HT1080 (cell line): Measurements from ENCODE around the gene PHTF2. TPM values are rescaled to one million over a fixed set of nuclear protein-coding genes. Genes with fewer than 3 reads are reported as not detected.

Experiments used
- DNase-seq: peaks from one replicate; pipeline ENCODE4 v3.0.0-alpha.2; 2015; ENCODE audit warnings: low read depth
- total RNA-seq: library from RNA; depleted of rRNA; stranded (reverse); fragments of >200 nt; shearing (Covaris generic); gene quantifications from 2 replicates; pipeline ENCODE4 v1.2.3, GENCODE V29; 2014

Gene PHTF2
- total RNA-seq, 1 experiment from 2014 or later, result 18.0 TPM

- DNase-seq, result no peak
Observed at GRCh38 chr7:77791956-77792355, 6.6 kb upstream of the PHTF2 start.

- DNase-seq, result no peak
Observed at GRCh38 chr7:77794000-77794399, 4.6 kb upstream of the PHTF2 start.

DNA sequence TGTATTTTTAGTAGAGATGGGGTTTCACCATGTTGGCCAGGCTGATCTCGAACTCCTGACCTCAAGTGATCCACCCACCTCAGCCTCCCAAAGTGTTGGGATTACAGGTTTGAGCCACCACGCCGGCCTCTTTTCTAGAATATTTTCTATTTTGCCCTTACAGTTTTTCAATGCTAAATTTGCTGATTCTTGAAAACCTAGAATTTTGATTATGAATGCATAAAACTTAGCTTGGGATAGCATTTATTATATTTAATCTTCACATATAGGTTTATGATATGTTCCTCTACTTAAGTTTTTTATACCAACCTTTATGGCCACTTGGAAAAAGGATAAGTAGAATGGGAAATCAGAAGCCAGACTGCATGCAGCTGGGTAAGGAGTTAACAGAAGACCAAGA is 2.5 kb upstream of the PHTF2 start:
- DNase-seq, result no peak

GRCh38 chr7:77796960-77797359 is 1.6 kb upstream of the PHTF2 start:
- no peak for DNase-seq

DNA sequence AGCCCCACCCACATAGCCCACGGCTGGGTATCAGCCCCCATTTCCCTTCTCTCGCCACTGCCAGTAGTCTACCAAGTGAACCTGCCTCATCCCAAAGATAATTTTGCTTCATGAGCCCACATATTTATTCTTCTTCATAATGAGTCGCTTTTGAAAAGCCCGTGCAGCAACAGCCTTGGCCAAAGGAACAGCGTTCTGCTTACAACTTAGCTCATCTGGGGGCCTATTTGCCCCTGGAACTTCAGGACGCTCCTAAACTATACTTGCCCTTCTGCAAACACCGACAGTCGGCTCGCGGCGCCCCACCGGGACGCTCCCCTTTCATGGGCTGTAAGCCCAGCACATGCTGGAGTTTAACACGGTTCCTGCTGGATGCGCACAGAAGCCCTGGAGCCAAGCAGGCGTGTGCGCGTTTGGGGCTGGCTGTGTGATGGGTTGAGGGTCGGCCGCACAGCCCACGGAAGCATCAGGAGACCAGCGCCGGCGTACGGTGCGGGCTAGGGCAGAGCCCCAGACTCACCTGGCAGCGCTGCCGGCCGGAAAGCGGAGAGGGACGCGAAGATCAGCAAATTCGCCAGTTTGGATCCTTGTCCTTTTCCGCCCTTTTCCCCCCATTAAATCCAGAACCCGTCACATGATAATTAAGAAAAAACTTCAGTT is 709 bp upstream of the PHTF2 start:
- no peak for DNase-seq

DNA sequence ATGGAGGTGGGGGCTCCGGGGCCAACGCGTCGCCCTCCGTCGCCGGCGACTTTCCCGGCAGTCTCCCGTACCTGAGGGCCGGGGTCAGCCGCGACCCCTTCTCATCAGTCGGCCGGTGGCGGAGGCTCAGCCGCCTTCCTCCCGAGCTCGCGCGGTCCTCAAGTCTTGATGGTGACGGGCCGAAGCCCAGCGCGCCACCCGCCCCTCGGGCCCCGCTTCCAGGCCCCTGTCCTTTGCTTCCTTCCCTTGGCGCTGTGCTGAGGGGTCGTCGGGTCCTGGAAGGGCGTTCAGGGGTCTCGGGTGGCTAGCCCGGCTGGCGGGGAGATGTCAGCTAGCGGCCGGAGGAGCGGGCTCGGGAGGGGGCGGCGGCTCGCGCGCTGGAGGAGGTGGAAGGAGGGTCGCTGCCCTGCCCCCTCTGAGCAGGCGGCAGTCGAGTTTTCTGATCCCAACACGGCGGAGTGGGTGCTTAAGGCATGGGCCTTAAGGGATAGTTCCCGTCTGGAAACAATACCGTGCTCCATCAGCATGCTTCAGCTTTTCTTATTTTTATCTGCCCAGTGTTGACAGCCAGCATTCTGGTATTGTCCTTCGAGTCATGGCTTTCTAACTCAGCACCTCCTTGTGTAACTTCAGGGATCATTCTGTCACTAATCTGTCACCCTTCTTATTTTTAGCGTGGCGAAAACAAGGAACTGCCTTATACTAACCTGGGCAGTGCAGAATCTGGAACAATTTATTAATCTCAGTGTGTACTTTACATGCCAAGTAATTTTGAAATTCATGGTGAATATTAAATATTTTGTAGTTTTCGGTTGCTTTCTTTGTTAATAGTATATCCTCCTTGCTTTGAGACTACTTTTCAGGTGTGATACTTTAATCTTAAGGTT is 748 bp downstream of the PHTF2 start:
- DNase-seq, result peak; percentile 36

GRCh38 chr7:77800158-77800557 is 1.6 kb downstream of the PHTF2 start:
- peak; percentile 2 for DNase-seq

GRCh38 chr7:77800730-77801129 is 2.2 kb downstream of the PHTF2 start:
- no peak for DNase-seq

- no peak for DNase-seq
Observed at GRCh38 chr7:77802557-77803405, 4.2 kb downstream of the PHTF2 start.

DNA sequence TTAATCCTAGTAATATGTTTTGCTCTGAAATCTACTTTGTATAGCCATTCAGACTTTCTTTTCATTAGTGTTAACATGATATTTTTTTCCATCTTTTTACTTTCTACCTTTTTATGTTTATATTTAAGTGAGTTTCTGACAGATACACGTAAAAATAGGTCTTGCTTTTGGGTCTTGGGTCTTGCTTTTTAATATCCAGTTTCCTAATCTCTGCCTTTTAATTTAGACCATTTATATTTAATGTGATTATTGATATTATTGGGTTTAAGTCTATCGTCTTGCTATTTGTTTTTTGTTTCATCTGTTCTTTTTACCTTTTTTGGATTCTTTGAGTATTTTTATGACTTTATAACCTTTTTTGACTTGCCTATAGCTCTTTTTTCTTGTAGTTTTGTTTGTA is 7.9 kb downstream of the PHTF2 start:
- DNase-seq, result no peak

DNA sequence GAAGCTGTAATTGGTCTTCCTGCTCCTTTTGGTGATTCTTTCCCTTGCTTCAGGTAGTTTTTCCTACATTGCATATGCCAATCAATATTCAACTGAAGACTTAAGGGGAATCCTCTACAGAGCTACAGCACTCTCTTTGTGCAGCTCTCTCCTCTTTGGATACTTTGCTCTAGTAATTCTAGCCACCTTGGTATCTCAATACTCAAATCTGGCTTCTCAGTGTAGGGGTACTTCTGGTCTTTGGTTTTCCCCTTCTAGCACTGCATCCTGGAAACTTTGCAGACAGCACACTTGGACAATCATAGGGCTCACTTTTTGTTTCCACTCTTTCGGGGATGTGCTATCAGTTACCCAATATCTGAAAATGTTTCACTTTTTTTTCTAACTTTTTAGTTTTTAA is 9.9 kb downstream of the PHTF2 start:
- DNase-seq, result no peak

DNA sequence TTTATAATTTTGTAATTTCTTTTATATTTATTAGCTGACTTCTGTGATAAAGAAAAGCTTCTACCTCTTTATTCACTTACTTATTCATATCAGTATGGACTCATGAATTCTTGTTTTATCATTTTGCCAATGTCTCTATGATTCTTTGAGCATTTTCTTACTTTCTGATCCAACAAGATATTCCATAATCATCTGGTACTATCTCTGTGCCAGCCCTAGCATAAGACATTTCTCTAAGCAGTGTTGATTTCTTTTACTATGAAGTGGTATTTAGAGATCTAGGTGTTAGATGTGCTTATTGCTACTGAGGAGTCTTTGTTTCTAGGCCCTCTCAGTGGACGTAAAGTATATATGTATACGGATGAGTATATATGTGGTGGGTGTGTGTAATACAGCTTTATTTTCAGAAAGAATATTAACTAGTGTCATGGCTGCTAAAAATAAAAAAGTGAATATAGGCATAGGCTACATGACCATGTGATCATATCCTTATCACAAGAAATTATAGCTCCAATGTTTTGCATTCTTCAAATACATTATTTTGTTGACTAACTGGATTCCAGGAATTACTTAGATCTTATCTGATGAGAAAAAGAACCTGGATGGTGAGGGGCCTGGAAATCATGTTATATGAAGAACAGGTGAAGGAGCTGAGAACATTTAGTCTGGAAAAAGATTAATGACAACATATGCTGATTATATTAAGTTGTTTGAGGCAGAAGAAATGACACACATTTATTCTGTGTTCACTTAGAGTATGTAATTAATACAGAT is 13.1 kb downstream of the PHTF2 start:
- DNase-seq, result no peak

DNA sequence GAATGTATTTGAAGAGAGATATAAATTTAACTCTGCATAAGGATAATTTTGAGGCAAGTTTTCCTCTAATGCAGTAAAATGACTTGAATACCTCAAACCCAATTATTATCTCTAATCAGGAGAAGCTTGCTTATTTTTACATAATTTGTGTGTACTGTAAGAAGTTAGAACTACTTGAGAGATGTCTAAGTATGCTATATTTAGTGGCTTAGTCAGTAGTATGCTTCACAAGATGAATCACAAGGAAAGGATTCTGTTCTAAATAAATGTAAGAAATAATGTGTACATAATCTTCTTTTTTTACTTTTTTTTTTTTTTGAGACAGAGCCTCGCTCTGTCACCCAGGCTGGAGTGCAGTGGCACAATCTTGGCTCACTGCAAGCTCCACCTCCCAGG is 13.7 kb downstream of the PHTF2 start:
- peak; percentile 60 for DNase-seq

DNA sequence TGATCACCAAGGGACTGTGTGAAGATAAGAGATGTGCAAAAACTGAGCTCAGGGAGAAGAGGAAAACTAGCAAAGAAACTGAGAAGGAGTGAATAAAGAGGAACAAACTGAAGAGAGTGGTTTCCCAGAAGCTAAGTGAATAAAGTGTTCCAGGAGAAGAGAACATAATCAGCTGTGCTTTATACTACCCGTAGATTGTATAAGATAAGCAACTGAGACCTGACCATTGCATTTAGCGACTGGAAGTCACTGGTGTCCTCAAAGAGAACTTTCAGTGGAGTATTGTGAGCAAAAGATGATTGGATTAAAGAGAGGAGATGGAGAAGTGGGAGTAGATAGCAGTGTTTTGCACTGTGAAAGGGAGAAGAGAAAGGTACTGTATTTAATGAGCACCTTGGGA is 14.6 kb downstream of the PHTF2 start:
- no peak for DNase-seq

DNA sequence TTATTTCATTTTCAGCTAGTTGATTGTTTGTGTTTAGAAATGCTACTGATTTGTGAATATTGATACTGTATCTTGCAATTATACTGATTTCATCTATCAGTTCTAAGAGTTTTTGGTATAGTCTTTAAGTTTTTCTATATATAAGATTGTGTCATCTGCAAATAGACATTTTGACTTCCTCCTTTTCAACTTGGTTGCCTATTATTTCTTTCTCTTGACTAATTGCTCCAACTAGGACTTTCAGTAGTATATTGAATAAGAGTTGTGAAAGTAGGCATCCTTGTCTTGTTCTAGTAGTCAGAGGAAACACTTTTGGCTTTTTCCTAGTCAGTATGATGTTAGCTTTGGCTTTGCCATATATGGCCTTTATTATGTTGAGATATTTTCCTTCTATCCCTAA is 20.4 kb downstream of the PHTF2 start:
- no peak for DNase-seq

GRCh38 chr7:77820967-77821366 is 22.4 kb downstream of the PHTF2 start:
- no peak for DNase-seq

GRCh38 chr7:77822269-77822668 is 23.7 kb downstream of the PHTF2 start:
- DNase-seq, result no peak

GRCh38 chr7:77823787-77824186 is 25.2 kb downstream of the PHTF2 start:
- no peak for DNase-seq

- no peak for DNase-seq
Observed at GRCh38 chr7:77824636-77825035, 26.1 kb downstream of the PHTF2 start.

- DNase-seq, result no peak
Observed at GRCh38 chr7:77825131-77825530, 26.6 kb downstream of the PHTF2 start.

DNA sequence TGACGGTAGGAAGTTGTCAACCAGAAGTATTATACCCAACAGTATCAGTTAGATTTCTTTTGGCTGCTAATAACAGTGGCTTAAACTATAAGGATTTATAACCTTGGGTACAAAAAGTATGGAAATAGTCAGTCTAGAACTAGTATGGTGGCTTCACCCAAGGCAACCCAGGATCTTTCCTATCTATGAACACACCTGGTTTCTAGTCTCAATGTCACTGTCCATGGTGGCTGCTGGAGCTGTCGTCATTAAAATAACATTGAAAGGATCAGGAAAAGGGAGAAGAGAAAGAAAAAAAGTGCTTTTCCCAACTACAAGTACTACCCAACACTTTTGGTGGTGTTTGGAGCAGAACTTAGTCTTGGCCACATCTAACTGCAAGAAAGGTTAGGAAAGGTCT is 27.7 kb downstream of the PHTF2 start:
- no peak for DNase-seq
